HG02970 (cell line): Measurements from ENCODE around the gene PDGFB.
"Not testable (repeated sequence)": the region's sequence is repeated elsewhere in the genome, so short reads cannot be mapped to it uniquely, and the experiment has no call there.

Experiments
- ATAC-seq: cut with Tn5 transposase; IDR thresholded peaks from one replicate; pipeline ENCODE4 v1.9.1; 2021; ENCODE audit warnings: mild to moderate bottlenecking, moderate library complexity, moderate number of reproducible peaks; ENCODE audit not compliant: unreplicated experiment, low FRiP score

PDGFB gene

DNA sequence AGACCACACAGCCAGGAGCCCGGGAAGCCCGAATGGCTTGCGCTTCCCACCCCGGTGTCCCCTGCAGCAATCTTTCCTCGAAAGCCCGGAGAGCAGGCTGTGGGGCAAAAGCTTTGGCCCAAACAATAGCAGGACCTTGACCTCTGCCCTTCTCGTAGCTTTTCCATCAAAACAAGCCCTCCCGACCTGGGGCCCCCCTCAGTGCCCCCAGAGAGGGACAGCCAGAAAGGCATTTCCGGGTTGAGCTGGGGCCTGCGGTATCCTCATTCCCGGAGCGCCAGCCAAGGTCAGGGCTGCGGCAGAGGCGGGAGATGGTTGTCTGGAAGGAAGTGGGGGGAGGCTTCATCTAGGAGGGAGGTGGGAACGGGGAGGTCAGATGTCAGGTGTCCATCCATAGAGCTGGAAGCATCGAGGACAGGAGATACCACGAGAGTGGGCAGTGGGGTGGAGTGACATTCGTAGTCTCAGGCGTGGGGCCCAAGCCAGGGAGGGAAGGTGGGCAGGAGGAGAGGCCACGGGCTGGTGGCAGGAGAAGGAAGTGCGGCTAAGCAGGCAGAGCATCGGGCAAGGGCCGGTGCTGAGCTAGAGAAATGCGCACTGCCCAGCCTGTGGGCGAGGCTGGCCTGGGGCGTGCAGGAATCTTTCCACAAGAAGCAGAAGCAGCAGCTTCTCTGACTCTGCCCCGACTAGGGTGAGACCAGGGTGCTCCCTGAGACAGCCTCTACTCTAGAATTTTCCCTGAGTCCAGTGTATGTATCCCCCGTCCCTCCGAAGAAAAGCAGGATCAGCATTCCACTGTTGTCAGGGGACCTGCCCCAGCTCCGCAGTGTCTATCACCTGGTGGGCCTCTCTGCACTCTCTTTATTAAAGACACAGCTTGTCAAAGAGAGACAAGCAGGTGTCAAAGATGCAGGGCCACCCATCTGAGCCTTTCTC is 14.3 kb downstream of the PDGFB start:
- ATAC-seq, result no peak

- ATAC-seq, result no peak
These were observed 15.0 kb downstream of the PDGFB start for GRCh38 chr22:39229688-39230260.

- no peak for ATAC-seq
These were observed 15.7 kb downstream of the PDGFB start for GRCh38 chr22:39229075-39229474.

DNA sequence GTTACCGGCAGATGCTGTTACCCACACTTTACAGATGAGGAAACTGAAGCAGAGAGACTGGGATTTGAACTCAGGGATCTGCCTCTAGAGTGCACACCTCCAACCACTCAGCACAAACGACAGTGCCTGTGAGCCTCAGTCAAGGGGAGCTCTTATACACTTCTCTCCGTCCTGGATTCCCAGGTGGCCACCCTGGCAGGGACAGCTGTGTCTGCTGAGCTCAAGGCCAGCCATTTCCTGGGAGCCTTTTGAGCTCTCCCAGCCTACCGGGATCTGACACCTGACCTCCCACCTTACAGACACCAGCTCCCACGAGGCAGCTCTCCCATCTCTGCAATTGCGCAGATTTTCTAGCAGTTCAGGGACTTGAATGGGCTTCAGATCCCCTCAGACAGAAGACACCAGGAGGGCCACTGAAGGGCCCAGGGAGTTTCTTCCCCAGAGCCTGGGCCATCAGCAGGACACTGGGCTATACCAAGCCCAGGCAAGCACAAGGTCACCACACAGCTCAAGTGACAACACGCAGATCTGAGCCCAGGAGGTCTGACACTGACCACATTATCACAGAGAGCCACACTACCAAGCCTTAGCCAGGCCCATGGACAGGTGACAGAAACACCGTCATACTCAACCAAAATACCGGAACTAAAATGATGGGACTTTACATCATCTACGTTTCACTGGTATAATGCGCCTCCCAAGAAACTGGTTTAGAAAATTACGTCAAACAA is 17.1 kb downstream of the PDGFB start:
- ATAC-seq, result no peak

GRCh38 chr22:39226353-39226752 is 18.4 kb downstream of the PDGFB start:
- ATAC-seq, result no peak

GRCh38 chr22:39225591-39225990 is 19.2 kb downstream of the PDGFB start:
- ATAC-seq, result no peak

- no peak for ATAC-seq
These were observed 20.2 kb downstream of the PDGFB start for GRCh38 chr22:39224550-39224949.

GRCh38 chr22:39223091-39223710 is 21.6 kb downstream of the PDGFB start:
- ATAC-seq, result no peak

DNA sequence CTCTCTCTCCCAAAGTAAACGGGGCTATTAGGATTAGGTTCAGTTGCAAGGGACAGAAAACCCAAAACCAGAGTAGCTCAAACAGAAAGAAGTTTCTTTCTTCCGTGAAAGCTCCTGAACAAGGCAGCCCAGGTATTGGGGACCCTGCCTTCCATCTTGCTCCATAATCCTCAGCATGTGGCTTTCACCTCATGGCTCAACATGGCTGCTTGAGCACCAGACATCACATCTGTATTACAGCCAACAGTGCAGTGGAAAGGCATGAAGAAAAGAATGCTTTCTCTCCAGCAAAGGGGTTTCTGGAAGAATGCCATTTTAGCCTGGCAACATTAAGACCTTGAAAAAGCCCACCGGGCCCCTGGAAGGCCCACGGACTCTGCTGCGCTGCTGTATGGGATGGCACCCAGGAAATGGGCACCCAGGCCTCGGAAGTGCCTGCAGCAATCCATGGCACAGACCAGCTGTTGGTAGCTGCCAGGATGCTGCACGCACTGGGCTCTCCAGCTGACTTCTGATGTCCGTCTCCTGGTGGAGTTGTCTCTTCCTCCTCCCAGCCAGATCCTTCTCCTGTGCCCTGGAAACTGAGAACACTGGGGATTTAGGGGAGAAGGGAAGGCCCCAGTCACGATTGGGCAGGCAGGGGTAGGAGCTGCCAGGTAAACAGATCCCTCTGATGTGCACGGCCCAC is 22.6 kb downstream of the PDGFB start:
- ATAC-seq, result no peak

DNA sequence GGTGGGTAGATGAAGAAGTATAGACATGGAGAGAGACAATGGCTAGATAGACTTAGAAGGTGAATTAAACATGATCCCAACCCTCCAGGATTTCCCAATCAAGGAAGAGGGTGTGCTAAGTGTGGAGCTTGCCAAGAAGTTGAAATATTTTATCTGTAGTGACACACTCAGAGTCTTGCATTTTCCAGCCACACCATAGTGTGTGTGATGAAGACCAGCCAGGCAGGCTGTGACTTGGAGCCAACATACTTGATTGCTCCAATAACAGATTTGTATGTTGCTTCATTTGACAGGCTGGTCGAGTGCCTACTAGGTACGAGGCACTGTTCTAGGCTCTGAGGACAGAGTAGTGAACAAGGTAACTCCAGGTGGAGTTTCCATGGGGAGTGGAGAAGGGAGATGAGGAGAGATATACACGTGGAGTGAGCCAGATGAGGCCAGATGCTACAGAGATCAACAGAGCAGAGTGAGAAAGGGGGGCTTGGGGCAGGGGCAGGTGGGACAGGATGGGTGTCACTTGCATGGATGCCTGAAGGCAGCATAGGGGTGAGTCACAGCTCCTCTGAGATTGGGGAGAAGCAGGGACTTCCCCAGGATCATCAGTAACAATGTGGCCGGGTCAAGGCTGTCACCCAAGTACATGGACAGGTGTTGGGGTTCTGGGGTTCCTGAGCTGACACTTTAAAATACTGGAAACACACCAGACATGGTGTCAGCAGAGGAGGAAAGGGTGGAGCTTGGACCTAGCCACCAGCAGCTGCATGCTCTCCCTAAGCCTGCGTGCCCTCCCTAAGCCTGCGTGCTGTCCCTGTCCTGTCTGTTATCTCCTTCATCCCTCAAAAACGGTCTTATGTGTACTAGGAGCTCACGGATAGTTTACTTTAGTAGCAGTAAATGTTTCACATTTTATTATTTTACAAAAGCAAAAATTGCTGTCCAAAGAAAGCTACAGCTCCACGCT is 23.6 kb downstream of the PDGFB start:
- ATAC-seq, result no peak

GRCh38 chr22:39220450-39220849 is 24.3 kb downstream of the PDGFB start:
- ATAC-seq, result no peak

DNA sequence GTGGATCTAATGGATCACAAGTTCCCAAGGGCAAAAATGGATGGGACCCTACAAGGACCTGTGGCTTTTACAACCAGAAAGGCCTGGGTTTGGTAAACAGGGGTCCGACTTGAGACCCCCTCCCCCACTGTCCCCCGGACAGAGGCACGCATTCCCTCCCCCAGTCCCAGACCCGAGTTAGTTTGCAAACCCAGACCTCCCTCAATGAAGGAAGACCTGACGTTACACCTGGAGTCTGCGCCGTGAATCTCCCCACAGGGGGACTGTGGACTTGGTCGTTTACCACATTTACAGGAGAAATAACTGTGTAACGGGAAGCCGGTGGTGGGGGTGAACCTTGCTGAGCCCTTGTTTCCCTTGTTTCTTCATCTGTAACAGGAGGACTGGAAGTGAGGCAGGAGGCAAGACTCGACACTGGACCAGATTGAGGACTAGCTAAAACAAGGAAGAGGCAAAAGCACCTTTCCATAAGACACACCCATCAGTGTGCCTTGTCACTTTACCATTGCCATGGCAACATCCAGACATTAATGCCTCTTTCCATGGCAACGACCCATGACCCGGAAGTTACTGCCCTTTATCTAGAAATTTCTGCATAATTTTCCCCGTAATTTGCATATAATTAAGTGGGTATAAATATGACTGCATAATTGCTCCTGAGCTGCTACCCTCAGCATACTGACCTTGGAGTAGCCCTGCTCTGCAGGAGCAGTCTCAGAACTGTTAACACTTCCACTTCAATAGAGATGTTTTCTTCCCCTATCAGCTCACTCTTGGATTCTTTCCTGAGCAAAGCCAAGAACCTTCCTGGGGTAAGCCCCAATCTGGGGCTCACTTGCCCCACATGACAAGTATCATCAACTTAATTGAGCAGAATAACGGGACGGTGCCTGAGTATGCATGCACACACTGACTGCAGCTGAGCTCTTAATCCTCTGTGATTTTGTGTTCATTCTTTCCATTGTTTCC is 25.4 kb downstream of the PDGFB start:
- no peak for ATAC-seq

DNA sequence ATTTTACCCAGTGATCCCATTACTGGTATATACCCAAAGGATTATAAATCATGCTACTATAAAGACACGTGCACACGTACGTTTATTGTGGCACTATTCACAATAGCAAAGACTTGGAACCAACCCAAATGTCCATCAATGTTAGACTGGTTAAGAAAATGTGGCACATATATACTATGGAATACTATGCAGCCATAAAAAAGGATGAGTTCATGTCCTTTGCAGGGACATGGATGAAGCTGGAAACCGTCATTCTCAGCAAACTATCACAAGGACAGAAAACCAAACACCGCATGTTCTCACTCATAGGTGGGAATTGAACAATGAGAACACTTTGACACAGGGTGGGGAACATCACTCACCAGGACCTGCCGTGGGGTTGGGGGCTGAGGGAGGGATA is 26.4 kb downstream of the PDGFB start:
- ATAC-seq, result not testable (repeated sequence)

DNA sequence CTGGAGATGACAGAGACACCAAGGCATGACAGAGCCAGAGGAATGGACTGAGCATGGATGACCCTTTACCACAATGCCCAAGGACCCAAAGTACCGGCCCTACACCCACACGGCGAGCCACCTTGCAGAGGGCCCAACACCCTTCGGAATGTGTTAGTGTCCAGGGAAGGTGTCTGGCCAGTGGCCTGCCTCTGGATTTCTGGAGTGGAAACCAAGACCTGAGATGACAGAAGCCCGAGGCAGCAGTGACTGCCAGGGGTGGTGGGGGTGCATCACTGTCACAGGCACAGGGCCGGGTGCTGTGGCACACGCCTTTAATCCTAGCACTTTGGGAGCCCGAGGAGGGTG is 28.7 kb downstream of the PDGFB start:
- ATAC-seq, result no peak

DNA sequence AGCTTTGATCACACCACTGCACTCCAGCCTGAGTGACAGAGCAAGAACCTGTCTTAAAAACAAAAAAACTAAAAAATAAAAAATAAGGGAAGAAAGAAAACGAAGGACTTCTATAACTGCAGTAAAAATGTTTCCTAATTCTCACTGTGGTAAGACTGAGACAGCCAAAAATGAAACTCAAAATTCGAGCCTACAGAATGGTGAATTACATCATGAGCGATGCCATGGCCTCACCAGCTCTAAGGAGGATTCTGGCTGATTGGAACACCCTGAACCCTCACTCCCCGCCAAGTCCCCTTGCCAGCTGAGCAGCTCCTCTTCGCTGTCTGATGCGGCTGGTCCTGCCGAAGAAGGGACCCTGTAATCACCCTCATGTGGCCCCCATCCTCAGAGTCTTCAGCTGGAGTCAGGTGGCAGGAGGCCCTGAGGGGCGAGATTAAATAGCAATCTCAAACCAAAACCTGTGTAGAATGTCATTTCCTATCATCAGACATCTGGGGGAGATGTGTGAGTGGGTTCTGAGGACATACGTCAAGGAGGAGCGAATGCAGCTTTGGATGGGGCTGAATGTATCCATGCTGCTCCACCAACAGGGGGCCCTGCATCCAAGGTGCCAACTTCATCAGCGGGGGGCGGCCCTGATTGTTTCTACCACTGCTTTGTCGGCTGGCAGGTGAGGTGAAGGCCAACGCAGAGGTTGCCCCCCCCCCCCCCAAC is 29.2 kb downstream of the PDGFB start:
- ATAC-seq, result no peak

- no peak for ATAC-seq
These were observed 29.7 kb downstream of the PDGFB start for GRCh38 chr22:39215070-39215396.

DNA sequence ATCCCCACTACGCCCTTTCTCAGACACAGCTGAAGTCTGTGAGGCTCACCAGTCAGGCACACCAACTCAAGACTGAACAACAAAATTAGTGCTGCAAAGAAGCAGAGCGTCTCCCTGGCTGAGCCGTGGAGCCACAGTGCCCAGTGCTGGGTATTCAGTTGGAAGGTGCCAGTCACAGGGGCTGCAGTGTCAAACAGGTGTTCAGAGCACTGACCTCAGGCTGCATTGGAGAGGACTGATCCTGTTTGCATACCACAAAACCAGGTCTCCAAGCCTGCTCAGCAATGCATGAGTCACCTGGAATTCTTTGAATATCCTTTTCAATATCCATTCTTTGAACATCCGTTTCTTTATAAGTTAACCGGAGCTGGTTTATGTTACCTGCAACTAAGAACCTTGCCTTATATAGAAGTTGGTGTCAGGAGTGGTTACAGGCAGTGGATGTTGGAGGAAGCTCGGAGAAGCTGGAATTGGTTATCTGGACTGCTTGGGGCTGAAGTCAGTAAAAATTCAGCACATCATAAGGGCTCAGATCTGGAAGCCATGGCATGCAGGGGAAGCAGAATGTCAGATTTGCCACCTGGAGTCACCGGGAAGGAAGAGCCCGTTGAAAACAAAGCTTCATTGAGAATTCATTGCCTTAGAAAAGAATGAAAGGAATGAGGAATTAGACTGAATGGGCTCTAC is 30.3 kb downstream of the PDGFB start:
- no peak for ATAC-seq
